GM21381 (cell line): ENCODE data around the gene TASL.
"Not testable (repeated sequence)": the region's sequence is repeated elsewhere in the genome, so short reads cannot be mapped to it uniquely, and the experiment has no call there.

Experiments used
- ATAC-seq: cut with Tn5 transposase; IDR thresholded peaks from one replicate; pipeline ENCODE4 v1.9.1; 2021; ENCODE audit warnings: mild to moderate bottlenecking, moderate library complexity; ENCODE audit not compliant: unreplicated experiment

Gene TASL

DNA sequence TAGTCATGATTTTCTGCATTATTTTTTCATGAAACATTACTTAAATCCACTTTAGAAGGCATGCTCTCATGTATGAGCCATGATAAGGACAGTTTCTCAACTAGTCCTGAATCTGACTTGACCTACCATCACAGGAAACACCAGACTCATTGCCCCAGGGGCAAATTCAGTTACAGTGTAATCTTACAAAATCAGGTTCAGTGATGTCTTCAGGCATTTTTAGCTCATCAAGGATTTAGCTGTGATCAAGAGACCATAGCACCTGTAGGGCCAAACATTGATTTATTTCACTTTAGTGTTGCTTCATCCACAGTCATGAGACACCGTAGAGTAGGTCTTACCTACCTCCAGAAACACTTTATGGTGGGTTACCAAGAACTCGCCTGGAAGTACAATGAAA lies 3.1 kb upstream of the TASL start:
- ATAC-seq: no peak

DNA sequence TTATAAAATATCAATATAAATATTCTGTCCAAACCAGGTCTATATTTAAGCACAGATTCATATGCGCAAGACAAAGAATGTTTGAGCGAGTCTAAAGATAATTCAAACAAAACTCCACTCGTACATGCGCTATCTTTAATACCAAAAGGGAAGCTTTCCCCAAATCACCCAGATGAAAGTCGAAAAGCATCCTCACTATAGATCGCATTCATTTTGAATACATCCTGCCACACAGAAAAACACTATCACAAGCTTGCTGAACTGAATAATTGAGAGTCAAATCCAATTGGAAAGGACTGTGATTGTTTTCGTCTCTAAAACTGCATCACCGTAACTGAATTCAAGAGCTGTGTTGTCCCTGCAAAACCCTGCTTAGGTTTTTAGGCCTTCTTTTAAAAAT lies 685 bp downstream of the TASL start:
- no peak for ATAC-seq

DNA sequence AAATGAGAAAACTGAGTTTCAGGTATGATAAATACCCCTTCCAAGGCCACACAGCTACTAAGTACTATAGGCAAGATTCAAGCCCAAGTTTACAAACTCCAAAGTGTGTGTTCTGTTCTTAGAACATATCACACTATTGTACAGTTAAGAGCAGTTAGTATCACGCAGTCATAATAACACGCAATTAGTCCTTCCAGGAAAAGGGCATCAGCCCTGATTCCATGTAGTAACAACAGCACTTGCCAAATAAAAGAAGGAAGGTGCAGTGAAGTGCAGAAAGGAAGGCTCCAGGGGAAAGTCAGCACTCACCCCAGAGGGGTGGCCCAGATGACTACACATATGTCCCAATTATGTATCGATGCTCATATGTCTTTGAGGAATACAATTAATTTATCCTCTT lies 4.4 kb downstream of the TASL start:
- no peak for ATAC-seq

DNA sequence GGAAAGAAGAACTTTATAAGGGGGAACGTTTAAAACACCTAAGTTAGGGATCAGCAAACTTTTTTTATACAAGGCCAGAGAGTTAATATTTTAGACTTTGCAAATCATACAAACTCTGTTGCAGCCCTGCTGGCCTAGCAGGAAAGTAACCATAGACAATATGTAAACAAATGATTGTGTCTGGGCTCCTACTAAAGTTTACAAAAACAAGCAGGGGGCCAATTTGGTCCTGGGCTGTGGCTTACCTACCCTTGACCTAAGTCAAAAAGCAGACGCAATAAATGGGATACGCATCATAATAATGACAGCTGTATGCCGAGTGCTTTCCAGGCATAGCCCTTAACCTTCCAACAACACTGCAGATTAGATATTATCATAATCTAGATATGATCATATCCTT lies 4.9 kb downstream of the TASL start:
- ATAC-seq: no peak

DNA sequence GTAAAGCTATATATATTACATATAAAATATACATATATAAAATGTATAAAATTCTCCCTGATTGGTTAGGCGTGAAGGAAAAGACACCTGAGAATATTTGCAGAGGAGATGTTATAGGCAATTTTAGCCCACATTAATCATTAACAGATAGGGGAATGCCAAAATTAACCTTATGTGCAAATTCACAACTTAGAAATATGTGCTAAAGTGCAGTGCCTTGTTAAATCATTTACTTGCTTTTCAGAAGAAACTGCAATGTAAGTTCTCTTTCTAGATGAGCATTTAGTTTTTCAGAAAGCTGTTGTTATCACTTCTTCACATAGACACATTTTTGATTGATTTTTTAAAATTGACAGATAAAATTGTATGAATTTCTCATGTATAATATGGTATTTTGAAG lies 5.6 kb downstream of the TASL start:
- peak; percentile 36 for ATAC-seq

DNA sequence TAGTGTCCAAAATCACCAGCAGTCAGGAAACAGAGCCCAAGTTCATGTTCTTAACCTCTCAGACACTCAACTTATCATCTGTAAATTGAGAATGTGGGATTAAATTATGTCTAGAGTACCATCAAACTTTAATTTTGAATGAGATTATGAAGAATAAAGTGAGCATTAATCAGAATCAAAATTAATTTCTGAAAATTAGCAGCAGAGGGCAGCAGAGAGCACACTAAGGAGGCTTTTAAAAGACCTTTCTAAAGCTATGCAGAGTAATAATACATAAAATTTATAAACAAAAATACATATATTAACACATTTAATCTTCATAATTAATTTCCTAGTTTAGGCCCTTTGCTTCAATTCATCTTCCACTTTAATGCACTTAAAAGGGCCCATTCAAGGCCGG lies 7.1 kb downstream of the TASL start:
- no peak for ATAC-seq

DNA sequence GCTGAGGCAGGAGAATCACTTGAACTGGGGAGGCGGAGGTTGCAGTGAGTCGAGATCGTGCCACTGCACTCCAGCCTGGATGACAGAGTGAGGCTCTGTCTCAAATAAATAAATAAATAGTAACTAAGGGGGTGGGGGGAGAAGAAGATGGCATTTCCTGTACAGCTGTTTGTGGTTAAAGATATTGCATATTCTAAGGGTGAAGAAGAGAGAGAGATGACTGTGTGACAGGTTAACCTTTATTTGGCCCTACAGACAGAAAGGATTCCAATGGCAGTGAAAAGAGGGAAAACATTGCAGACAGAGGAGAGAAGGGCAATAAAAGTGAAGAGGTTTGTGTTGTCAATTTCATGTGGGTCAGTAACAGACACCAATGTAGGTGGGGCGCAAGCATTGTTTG lies 9.4 kb downstream of the TASL start:
- ATAC-seq: peak; percentile 62

DNA sequence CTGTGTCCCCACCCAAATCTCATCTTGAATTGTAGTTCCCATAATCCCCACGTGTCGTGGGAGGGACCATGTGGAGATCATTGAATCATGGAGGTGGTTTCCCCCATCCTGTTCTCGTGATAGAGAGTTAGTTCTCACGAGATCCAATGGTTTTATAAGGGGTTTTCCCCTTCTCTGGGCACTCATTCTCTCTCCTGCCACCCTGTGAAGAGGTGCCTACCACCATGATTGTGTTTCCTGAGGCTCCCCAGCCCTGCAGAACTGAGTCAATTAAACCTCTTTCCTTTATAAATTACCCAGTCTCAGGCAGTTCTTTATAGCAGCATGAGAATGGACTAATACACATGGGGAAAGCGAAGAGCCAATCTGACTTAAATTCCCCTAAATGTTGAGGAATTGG lies 14.5 kb downstream of the TASL start:
- ATAC-seq: not testable (repeated sequence)

DNA sequence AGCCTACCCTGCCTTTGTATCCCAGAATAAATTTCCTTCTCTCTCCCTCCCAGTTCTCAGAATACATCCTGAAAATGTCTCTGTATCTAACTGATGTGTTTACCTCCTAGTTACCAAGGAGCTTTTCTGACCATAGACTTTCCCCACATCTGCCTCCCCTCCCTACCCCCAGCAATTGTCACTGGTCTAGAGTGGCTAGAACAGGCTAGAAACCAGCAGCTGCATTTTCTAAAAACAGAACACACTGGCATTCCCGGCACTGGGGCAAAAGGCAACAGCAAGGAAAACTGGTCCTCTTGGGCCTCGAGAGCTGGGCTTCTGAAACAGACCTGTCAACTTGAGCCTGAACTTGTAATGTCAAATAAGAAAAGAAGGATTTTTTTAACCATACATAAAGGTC lies 16.4 kb downstream of the TASL start:
- no peak for ATAC-seq

DNA sequence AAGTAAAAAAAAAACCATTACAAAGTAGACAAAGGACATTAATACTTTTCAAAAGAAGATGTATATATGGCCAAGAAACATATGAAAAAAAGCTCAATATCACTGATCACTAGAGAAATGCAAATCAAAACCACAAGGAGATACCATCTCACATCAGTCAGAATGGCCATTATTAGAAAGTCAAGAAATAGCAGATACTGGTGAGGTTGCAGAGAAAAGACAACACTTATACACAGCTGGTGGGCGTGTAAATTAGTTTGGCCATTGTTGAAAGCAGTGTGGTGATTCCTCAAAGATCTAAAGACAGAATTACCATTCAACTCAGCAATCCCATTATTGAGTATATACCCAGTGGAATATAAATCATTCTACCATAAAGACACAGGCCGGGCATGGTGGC lies 39.3 kb downstream of the TASL start:
- no peak for ATAC-seq

DNA sequence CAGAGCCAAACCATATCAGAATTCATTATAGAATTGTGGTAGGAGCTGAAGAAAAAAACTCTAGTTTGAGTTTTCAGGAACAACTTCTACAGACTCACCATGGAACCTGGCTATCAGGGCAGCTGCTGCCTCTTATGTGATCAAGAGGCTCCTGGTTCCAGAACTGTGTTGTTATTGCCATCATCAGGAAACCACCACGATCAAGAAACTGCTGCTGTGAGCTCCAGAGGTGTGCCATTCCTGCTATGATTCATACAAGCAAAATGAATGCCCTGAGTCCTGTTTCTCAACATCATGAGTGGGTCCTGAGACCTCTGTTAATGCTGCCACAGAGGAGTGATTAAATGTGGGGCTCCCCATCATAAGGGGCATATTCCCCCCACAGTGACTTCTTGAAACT lies 43.7 kb downstream of the TASL start:
- no peak for ATAC-seq

DNA sequence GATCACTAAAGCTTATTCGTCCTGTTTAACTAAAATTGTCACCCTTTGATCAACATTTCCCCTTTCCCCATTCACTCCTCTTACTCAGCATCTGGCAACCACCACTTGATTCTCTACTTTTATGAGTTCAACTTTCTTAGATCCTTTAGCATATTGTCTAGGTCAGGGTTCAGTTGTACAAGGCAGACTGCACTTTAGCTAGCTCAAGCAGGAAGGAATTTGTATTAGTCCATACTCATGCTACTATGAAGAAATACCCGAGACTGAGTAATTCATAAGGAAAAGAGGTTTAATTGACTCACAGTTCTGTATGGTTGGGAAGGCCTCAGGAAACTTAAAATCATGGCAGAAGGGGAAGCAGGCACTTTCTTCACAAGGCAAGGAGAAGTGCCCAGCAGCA lies 44.3 kb downstream of the TASL start:
- ATAC-seq: no peak

DNA sequence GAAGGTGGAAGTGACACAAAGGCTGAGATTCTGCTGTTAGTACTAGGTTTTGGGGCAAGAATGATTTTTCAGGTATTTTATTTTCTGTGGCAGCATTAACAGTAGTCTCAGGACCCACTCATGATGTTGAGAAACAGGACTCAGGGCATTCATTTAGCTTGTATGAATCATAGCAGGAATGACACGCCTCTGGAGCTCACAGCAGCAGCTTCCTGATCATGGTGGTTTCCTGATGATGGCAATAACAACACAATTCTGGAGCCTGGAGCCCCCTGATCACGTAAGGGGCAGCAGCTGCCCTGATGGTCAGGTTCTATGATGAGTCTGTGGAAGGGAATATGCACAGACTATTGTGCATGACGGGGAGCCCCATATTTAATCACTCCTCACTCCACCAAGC lies 47.0 kb downstream of the TASL start:
- no peak for ATAC-seq

DNA sequence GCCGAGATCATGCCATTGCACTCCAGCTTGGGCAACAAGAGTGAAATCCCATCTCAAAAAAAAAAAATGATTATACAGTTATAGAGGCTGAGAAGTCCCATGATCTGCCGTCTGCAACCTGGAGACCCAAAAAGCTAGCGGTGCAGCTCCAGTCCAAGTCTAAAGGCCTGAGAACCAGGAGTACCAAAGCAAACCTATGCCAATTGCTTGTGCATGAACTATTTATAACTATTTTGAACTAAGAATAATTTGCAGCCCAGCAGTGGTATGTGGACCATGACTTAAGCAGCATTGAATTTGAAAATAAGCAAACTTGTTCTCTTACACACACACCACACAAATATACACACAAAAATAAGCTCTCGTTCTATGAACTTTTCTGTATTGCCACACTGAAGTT lies 51.8 kb downstream of the TASL start:
- ATAC-seq: no peak

DNA sequence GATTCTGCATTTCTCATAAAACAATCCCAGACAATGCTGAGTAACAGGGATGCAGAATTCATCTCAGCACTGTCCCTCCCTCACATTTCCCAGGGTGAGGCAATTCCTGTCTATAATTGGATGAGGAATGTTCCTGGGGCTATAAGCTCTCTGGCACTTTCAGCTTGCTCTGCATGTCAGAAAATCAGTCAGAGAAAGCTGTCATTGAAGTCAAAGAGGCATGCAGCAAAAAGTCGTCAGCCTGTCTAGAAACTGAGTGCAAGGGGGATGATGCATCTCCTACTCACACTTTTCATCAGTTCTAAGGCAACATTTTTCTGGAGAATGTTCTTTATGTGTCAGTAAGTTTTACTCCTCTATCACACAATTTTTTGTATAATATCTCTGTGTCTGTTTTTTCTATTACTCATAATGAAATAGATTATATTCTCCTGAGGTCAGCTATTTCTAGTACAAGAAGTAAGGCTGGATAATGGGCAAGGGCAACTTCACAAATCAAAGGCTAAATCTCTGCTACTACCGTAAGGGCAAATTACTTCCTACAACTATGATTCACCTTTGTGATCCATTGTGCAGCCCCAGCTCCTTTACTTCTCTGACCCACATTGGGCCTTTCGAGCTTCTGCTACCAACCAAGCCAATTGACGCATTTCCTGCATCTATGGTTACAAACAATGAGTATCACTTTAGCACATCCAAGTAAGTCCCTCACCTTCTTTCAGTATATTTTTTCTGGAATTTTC lies 56.0 kb downstream of the TASL start:
- ATAC-seq: no peak

DNA sequence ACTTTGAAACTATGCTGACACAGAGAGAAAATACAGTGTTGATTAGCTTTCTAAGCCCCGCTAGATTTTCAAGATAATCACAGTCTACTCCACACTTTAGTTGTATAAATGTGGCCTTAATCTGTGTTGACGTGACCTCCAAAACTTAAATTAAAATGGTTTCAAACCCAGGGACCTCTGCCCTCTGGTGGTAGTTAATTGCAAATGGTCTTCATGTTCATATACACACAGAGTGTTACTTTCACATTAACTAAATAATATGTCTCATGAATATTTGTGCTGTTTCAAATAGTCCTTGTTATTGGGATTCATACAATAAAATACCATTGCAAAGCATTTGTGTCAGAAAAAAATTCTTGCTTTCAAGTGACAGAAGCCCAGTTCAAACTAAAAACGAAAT lies 64.3 kb downstream of the TASL start:
- no peak for ATAC-seq
